Endothelial cell of umbilical vein (primary cell): Measurements from ENCODE around the gene UPK3A. TPM values are rescaled to one million over a fixed set of nuclear protein-coding genes. Genes with fewer than 3 reads are reported as not detected.

ENCODE experiments used
- BruUV-seq: library from RNA; stranded (reverse); fragments of 400-500 nt; replicated peaks from 2 replicates; lab custom pipeline; 2021; lab: Mats Ljungman, UMichigan
- CTCF ChIA-PET: fragments of 300-600, 350-600 bp; sonication (Branson Sonifier 250); formaldehyde crosslinking; loops from one replicate; lab custom pipeline; 2021; ENCODE audit warnings: antibody characterized with exemption, inconsistent platforms; lab: Charles Lee
- POLR2A ChIA-PET: fragments of 300-600, 350-600 bp; sonication (Branson Sonifier 250); formaldehyde crosslinking; loops from one replicate; lab custom pipeline; 2021; ENCODE audit warnings: antibody characterized with exemption, inconsistent platforms; lab: Charles Lee
- DNase-seq: peaks from one replicate; pipeline ENCODE4 v3.0.0-alpha.2; 2011; ENCODE audit warnings: low read depth, low spot score
- FAIRE-seq: peaks from 2 replicates; lab custom pipeline; 2011; peaks lifted over from hg19 to GRCh38; lab: Jason Lieb, UNC
- H2AFZ ChIP-seq: 2 replicates; pipeline ENCODE4 v1.6.0; 2012; ENCODE audit warnings: low read depth, low read length, control low read depth, inconsistent platforms
- H3K27ac ChIP-seq: 2 replicates; pipeline ENCODE4 v1.5.1; 2011; ENCODE audit warnings: low read depth, mild to moderate bottlenecking, control low read depth, low read length, moderate library complexity; ENCODE audit not compliant: insufficient read depth
- H3K27me3 ChIP-seq, 2 experiments: 2 replicates each; pipeline versions ENCODE4 v1.6.0 to v1.6.1; 2011; ENCODE audit warnings: low read length in 2 of 2, mixed read lengths in 1 of 2; ENCODE audit not compliant: control insufficient read depth in 2 of 2, insufficient read depth in 2 of 2
- H3K36me3 ChIP-seq, 2 experiments: 2 replicates in 1 of 2; 3 replicates in 1 of 2; pipeline ENCODE4 v1.5.1; 2011; ENCODE audit warnings: low read length in 2 of 2, mild to moderate bottlenecking in 1 of 2, moderate library complexity in 1 of 2; ENCODE audit not compliant: control insufficient read depth in 2 of 2, insufficient read depth in 2 of 2; ENCODE audit errors: extremely low read depth in 1 of 2
- H3K4me1 ChIP-seq: 3 replicates; pipeline ENCODE4 v1.5.1; 2011; ENCODE audit warnings: mild to moderate bottlenecking, low read length; ENCODE audit not compliant: control insufficient read depth, insufficient read depth; ENCODE audit errors: extremely low read depth
- H3K4me2 ChIP-seq: 2 replicates; pipeline ENCODE4 v1.6.1; 2011; ENCODE audit warnings: low read length, control low read depth, mixed read lengths; ENCODE audit not compliant: insufficient read depth
- H3K4me3 ChIP-seq, 3 experiments: fragments of 200-600 bp in 1 of 3; sonication (generic), shearing (Covaris generic) in 1 of 3; replicated peaks in 1 of 3; 2 replicates each; pipeline ENCODE4 v1.5.1; 2011 to 2016; ENCODE audit warnings: control low read depth in 3 of 3, low read length in 3 of 3, mild to moderate bottlenecking in 2 of 3, inconsistent platforms in 1 of 3, low read depth in 1 of 3, moderate library complexity in 1 of 3; ENCODE audit not compliant: insufficient read depth in 1 of 3
- H3K79me2 ChIP-seq: 2 replicates; pipeline ENCODE4 v1.6.0; 2012; ENCODE audit warnings: low read length, inconsistent platforms; ENCODE audit not compliant: control insufficient read depth, insufficient read depth
- H3K9ac ChIP-seq: replicated peaks from 2 replicates; pipeline ENCODE3; 2011; ENCODE audit warnings: low read length, control low read depth; ENCODE audit not compliant: insufficient read depth; ENCODE audit errors: extremely low read depth
- H3K9me1 ChIP-seq: replicated peaks from 3 replicates; pipeline ENCODE4 v1.6.0; 2011; ENCODE audit warnings: mild to moderate bottlenecking, low read length; ENCODE audit not compliant: control insufficient read depth, insufficient read depth; ENCODE audit errors: extremely low read depth
- H3K9me3 ChIP-seq: replicated peaks from 2 replicates; pipeline ENCODE4 v1.5.1; 2012; ENCODE audit warnings: low read length, inconsistent platforms; ENCODE audit not compliant: control insufficient read depth, insufficient read depth
- H4K20me1 ChIP-seq: replicated peaks from 2 replicates; pipeline ENCODE3; 2011; ENCODE audit warnings: mild to moderate bottlenecking, low read length; ENCODE audit not compliant: control insufficient read depth, insufficient read depth; ENCODE audit errors: extremely low read depth
- EZH2 ChIP-seq: IDR thresholded peaks from 2 replicates; pipeline ENCODE4 v1.6.1; 2012; ENCODE audit warnings: borderline replicate concordance, low read depth, mild to moderate bottlenecking, moderate library complexity, low read length, inconsistent platforms; ENCODE audit not compliant: severe bottlenecking
- MYC ChIP-seq: IDR thresholded peaks from one replicate; pipeline ENCODE4 v1.6.1; 2011; ENCODE audit warnings: mild to moderate bottlenecking, low read depth, low read length
- POLR2A ChIP-seq: IDR thresholded peaks from 2 replicates; pipeline ENCODE4 v1.6.1; 2012; ENCODE audit warnings: low read depth, mild to moderate bottlenecking, control low read depth, low read length
- dilution Hi-C: fragments of 300-500 bp; cut with MboI; formaldehyde crosslinking; loops from one replicate; pipeline ENCODE4 v1.15.0; 2019; ENCODE audit warnings: low sequenced_read_pairs; ENCODE audit not compliant: extremely low pct_ligation_motif_present
- intact Hi-C: fragments of 100-400 bp; cut with micrococcal nuclease; formaldehyde crosslinking; loops from one replicate; pipeline ENCODE4 v1.10.0; 2022
- polyA plus RNA-seq, 4 experiments: library from polyadenylated mRNA; depleted of rRNA in 3 of 4; stranded (reverse) in 3 of 4; unstranded in 1 of 4; fragments of >200 nt; gene quantifications; 2 replicates each; pipeline versions ENCODE4 v1.2.1 to v1.2.3, GENCODE V29; 2011 to 2012; ENCODE audit warnings: missing spikeins in 1 of 4
- total RNA-seq: library from RNA; stranded (reverse); gene quantifications from 2 replicates; pipeline ENCODE4 v1.2.3, GENCODE V29; 2021
- TF ChIP-seq, protein P1 (sequence below): IDR thresholded peaks from 2 replicates; pipeline ENCODE4 v1.6.1; 2011; ENCODE audit not compliant: insufficient read depth, insufficient read length
- TF ChIP-seq, protein P2 (sequence below), 2 donors: IDR thresholded peaks; 1 replicate in 1 of 2; 2 replicates in 1 of 2; pipeline ENCODE4 v1.5.1; 2011; ENCODE audit warnings: low read length in 2 of 2, mild to moderate bottlenecking in 2 of 2, moderate library complexity in 2 of 2, control low read depth in 1 of 2, inconsistent platforms in 1 of 2, low read depth in 1 of 2; ENCODE audit not compliant: insufficient read depth in 1 of 2; ENCODE audit errors: extremely low read depth in 1 of 2

The UPK3A gene
- total and polyA plus RNA-seq, 2 donors (not counting 3 experiments of a cell fraction or from before 2014, with no cell fraction given): not detected

DNA sequence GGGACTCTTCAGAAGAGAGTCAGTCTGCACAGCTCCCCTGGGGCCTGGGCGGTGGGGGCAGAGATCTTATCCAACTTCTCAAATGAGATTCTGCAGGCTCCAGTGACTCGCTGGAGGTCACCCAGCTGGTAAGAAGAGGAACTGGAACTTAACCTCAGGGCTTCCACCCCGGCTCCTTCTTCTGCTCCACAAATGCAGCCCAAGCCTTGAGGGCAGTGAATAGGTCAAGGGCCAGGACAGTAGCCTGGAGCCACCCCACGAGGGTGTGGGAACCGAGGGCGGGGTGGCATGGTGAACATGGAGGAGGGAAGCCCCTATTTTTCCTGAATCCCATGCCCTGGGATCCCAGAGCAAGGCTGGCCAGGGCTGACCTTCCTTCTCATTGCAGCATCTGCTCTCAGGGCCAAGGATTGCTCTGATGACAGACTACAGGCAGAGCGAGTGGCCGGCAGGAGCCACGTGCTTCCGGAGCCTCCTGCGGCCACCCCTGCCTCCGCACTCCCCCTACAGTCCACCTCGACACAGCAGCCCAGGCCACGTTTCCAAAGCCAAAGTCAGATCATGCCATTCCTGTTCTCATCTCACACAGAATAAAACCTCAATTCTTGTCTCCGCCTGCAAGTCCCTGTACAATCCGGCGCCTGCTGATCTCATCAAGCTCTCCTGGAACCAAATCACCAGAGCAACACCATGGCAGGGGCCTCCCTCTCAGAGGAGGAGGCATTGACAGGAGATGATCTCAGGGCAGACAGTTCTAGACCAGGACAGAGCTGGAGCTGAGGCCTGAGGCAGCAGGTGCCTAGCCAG is 21.1 kb upstream of the UPK3A start:
- Histone ChIP-seq H2AFZ (peak overlapping the region; percentile 55), H3K9me1 (no peaks in the 10 kb centered on the region), H3K4me2 (no peak overlapping the region), H3K27me3 (peaks cover 0 to 7% of the 10 kb centered on the region in 2 experiments), H4K20me1 (no peaks in the 10 kb centered on the region), H3K79me2 (no peaks in the 10 kb centered on the region), H3K9ac (no peak overlapping the region), H3K4me1 (peaks cover 1% of the 10 kb centered on the region), H3K27ac (no peak overlapping the region), H3K9me3 (no peaks in the 10 kb centered on the region), H3K4me3 (no peak overlapping the region), H3K36me3 (no peaks in the 10 kb centered on the region)
- DNase-seq (peak; percentile 61), FAIRE-seq (peak; percentile 67)
- POLR2A ChIA-PET: no interaction called here
- BruUV-seq: no TSS peak
- intact Hi-C loops: loop anchor here (1.0 to 5.0 kb wide), 8 partner anchors 17 to 443 kb away; partner anchors contain the start of gene NUP50
- TF ChIP-seq, protein P1, sequence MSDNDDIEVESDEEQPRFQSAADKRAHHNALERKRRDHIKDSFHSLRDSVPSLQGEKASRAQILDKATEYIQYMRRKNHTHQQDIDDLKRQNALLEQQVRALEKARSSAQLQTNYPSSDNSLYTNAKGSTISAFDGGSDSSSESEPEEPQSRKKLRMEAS: peak; percentile 96
- TF ChIP-seq MYC (peak; percentile 93), EZH2 (no peak), POLR2A (no peak)
- TF ChIP-seq, protein P2, sequence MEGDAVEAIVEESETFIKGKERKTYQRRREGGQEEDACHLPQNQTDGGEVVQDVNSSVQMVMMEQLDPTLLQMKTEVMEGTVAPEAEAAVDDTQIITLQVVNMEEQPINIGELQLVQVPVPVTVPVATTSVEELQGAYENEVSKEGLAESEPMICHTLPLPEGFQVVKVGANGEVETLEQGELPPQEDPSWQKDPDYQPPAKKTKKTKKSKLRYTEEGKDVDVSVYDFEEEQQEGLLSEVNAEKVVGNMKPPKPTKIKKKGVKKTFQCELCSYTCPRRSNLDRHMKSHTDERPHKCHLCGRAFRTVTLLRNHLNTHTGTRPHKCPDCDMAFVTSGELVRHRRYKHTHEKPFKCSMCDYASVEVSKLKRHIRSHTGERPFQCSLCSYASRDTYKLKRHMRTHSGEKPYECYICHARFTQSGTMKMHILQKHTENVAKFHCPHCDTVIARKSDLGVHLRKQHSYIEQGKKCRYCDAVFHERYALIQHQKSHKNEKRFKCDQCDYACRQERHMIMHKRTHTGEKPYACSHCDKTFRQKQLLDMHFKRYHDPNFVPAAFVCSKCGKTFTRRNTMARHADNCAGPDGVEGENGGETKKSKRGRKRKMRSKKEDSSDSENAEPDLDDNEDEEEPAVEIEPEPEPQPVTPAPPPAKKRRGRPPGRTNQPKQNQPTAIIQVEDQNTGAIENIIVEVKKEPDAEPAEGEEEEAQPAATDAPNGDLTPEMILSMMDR (IDR thresholded peaks at IDR 0.05; ENCODE audit: extremely low read depth in 1 of 2, insufficient read depth in 1 of 2, low read depth in 1 of 2, low read length in 2 of 2): peak; percentile 78 to 88
- CTCF ChIA-PET: interaction anchor here (0.6 to 2.2 kb wide), 12 partner anchors 17 to 162 kb away, joined by 3 to 9 read pairs (median 4); no protein-coding TSS in a partner anchor
- dilution Hi-C loops: no loop called here
